ENCODE data around the gene WDR4. TPM values are rescaled to one million over a fixed set of nuclear protein-coding genes. Genes with fewer than 3 reads are reported as not detected.

The WDR4 gene
- total RNA-seq, 1 experiment from 2014 or later = 42.6 TPM

- H3K27ac Mint-ChIP-seq = peak overlapping the region; percentile 84
- TF ChIP-seq CREB1 (CRISPR knock-in tag; IDR thresholded peaks at IDR 0.05) (no peak), ZNF138 (CRISPR knock-in tag; conservative IDR thresholded peaks at IDR 0.05) (no peak), NR2C2 (CRISPR knock-in tag; IDR thresholded peaks at IDR 0.05) (no peak), NR1H2 (CRISPR knock-in tag; IDR thresholded peaks at IDR 0.05) (no peak), ETV6 (CRISPR knock-in tag; IDR thresholded peaks at IDR 0.05) (no peak), OVOL2 (CRISPR knock-in tag; IDR thresholded peaks at IDR 0.05; ENCODE audit: borderline replicate concordance) (no peak), ZBTB43 (CRISPR knock-in tag; IDR thresholded peaks at IDR 0.05) (no peak), TCF7 (CRISPR knock-in tag; IDR thresholded peaks at IDR 0.05; ENCODE audit: low read depth) (no peak), ZNF232 (CRISPR knock-in tag; IDR thresholded peaks at IDR 0.05) (no peak)
- TF ChIP-seq, protein P1, sequence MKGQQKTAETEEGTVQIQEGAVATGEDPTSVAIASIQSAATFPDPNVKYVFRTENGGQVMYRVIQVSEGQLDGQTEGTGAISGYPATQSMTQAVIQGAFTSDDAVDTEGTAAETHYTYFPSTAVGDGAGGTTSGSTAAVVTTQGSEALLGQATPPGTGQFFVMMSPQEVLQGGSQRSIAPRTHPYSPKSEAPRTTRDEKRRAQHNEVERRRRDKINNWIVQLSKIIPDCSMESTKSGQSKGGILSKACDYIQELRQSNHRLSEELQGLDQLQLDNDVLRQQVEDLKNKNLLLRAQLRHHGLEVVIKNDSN (CRISPR knock-in tag; IDR thresholded peaks at IDR 0.05) = no peak
- TF ChIP-seq, protein P2, sequence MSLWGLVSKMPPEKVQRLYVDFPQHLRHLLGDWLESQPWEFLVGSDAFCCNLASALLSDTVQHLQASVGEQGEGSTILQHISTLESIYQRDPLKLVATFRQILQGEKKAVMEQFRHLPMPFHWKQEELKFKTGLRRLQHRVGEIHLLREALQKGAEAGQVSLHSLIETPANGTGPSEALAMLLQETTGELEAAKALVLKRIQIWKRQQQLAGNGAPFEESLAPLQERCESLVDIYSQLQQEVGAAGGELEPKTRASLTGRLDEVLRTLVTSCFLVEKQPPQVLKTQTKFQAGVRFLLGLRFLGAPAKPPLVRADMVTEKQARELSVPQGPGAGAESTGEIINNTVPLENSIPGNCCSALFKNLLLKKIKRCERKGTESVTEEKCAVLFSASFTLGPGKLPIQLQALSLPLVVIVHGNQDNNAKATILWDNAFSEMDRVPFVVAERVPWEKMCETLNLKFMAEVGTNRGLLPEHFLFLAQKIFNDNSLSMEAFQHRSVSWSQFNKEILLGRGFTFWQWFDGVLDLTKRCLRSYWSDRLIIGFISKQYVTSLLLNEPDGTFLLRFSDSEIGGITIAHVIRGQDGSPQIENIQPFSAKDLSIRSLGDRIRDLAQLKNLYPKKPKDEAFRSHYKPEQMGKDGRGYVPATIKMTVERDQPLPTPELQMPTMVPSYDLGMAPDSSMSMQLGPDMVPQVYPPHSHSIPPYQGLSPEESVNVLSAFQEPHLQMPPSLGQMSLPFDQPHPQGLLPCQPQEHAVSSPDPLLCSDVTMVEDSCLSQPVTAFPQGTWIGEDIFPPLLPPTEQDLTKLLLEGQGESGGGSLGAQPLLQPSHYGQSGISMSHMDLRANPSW (CRISPR knock-in tag; conservative IDR thresholded peaks at IDR 0.05; ENCODE audit: low read depth) = no peak
- TF ChIP-seq, protein P3, sequence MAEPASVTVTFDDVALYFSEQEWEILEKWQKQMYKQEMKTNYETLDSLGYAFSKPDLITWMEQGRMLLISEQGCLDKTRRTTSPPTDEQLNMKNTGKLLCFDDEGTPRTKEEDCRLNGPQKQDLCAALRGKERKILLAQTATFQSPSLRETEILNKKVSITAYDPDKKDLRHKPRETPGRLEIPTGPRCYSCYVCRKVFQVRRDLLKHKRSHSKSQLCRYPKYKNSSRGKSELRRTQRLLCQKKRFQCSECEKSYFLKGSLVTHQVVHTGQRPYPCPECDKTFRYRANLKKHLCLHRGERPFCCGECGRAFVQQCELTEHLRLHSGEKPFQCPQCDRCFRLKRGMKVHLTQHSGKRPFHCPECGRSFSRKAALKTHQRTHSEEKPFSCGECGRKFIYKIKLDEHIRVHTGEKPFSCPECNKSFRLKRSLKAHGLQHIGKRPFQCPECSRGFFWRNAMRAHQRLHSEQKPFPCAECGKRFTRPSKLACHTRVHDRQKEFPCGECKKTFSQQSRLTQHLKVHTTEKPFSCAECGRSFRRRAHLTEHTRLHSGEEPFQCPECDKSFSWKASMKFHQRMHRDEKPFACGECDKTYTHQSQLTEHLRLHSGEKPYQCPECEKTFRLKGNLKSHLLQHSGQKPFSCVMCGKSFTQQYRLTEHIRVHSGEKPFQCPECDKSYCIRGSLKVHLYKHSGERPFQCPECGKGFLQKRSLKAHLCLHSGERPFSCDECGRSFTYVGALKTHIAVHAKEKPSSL (CRISPR knock-in tag; conservative IDR thresholded peaks at IDR 0.05) = no peak
- TF ChIP-seq, protein P4, sequence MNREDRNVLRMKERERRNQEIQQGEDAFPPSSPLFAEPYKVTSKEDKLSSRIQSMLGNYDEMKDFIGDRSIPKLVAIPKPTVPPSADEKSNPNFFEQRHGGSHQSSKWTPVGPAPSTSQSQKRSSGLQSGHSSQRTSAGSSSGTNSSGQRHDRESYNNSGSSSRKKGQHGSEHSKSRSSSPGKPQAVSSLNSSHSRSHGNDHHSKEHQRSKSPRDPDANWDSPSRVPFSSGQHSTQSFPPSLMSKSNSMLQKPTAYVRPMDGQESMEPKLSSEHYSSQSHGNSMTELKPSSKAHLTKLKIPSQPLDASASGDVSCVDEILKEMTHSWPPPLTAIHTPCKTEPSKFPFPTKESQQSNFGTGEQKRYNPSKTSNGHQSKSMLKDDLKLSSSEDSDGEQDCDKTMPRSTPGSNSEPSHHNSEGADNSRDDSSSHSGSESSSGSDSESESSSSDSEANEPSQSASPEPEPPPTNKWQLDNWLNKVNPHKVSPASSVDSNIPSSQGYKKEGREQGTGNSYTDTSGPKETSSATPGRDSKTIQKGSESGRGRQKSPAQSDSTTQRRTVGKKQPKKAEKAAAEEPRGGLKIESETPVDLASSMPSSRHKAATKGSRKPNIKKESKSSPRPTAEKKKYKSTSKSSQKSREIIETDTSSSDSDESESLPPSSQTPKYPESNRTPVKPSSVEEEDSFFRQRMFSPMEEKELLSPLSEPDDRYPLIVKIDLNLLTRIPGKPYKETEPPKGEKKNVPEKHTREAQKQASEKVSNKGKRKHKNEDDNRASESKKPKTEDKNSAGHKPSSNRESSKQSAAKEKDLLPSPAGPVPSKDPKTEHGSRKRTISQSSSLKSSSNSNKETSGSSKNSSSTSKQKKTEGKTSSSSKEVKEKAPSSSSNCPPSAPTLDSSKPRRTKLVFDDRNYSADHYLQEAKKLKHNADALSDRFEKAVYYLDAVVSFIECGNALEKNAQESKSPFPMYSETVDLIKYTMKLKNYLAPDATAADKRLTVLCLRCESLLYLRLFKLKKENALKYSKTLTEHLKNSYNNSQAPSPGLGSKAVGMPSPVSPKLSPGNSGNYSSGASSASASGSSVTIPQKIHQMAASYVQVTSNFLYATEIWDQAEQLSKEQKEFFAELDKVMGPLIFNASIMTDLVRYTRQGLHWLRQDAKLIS (CRISPR knock-in tag; IDR thresholded peaks at IDR 0.05; ENCODE audit: borderline replicate concordance) = no peak
- TF ChIP-seq, protein P5, sequence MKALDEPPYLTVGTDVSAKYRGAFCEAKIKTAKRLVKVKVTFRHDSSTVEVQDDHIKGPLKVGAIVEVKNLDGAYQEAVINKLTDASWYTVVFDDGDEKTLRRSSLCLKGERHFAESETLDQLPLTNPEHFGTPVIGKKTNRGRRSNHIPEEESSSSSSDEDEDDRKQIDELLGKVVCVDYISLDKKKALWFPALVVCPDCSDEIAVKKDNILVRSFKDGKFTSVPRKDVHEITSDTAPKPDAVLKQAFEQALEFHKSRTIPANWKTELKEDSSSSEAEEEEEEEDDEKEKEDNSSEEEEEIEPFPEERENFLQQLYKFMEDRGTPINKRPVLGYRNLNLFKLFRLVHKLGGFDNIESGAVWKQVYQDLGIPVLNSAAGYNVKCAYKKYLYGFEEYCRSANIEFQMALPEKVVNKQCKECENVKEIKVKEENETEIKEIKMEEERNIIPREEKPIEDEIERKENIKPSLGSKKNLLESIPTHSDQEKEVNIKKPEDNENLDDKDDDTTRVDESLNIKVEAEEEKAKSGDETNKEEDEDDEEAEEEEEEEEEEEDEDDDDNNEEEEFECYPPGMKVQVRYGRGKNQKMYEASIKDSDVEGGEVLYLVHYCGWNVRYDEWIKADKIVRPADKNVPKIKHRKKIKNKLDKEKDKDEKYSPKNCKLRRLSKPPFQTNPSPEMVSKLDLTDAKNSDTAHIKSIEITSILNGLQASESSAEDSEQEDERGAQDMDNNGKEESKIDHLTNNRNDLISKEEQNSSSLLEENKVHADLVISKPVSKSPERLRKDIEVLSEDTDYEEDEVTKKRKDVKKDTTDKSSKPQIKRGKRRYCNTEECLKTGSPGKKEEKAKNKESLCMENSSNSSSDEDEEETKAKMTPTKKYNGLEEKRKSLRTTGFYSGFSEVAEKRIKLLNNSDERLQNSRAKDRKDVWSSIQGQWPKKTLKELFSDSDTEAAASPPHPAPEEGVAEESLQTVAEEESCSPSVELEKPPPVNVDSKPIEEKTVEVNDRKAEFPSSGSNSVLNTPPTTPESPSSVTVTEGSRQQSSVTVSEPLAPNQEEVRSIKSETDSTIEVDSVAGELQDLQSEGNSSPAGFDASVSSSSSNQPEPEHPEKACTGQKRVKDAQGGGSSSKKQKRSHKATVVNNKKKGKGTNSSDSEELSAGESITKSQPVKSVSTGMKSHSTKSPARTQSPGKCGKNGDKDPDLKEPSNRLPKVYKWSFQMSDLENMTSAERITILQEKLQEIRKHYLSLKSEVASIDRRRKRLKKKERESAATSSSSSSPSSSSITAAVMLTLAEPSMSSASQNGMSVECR (CRISPR knock-in tag; IDR thresholded peaks at IDR 0.05; ENCODE audit: borderline replicate concordance) = no peak
- ChIA-PET CTCF (no interaction called here), POLR2A (no interaction called here)
- no peak overlapping the region for H3K4me3 Mint-ChIP-seq
- ATAC-seq = no peak
- no peaks in the 10 kb centered on the region for H3K9me3 Mint-ChIP-seq
- no peak for DNase-seq (ENCODE audit: low spot score)
- peaks cover 65% of the 10 kb centered on the region for H3K36me3 Mint-ChIP-seq
- H3K27me3 Mint-ChIP-seq (ENCODE audit: low read depth) = no peaks in the 10 kb centered on the region
- peaks cover 2% of the 10 kb centered on the region for H3K4me1 Mint-ChIP-seq
Measured at GRCh38 chr21:42858185-42858847, 21.0 kb downstream of the WDR4 start.
